ENCODE data around the gene MED29.

DNA sequence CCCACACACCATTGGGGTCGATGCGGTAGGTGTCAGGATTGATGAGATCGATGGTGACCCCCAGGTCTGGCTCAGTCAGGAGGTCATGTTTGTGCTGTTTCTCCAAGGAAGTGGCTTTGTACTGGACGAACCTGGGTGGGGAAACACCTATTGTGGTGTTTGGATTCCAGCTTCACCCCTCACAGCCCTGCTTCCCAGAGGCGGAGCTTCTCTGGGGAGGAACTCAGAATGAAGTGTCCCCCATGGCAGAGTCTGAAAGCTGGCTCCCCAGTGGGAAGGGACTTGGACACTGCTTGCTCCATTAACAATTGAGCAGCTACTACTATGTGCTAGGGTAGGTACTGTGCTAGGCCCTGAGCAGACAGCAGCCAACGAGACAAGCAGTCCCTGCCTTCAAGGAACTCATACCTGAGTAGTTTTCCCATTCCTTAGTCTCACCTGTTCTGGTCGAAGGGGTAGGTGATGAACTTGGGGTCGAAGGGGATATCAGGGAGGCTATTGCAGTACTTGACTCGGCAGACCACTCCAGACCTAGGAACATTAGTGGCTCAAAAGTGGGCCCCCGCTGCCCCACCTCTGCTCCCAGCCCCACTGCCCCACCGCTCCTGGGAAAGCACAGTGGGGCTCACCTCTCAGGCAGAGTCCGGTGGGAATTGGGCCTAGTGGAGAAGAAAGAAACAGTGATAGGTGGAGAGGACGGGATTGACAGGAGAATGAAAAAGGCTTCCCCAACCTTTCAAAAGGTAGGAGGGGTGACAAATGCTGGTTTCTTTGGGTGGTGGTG lies 1.4 kb upstream of the MED29 start:
- TF ChIP-seq, protein P1, sequence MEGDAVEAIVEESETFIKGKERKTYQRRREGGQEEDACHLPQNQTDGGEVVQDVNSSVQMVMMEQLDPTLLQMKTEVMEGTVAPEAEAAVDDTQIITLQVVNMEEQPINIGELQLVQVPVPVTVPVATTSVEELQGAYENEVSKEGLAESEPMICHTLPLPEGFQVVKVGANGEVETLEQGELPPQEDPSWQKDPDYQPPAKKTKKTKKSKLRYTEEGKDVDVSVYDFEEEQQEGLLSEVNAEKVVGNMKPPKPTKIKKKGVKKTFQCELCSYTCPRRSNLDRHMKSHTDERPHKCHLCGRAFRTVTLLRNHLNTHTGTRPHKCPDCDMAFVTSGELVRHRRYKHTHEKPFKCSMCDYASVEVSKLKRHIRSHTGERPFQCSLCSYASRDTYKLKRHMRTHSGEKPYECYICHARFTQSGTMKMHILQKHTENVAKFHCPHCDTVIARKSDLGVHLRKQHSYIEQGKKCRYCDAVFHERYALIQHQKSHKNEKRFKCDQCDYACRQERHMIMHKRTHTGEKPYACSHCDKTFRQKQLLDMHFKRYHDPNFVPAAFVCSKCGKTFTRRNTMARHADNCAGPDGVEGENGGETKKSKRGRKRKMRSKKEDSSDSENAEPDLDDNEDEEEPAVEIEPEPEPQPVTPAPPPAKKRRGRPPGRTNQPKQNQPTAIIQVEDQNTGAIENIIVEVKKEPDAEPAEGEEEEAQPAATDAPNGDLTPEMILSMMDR (IDR thresholded peaks at IDR 0.05; ENCODE audit: low read length): no peak
- no peak for TF ChIP-seq EZH2 (optimal IDR thresholded peaks at IDR 0.05; ENCODE audit: low read depth, low read length)
